Cerebellar nuclear complex (tissue), 1 donor: Measurements from ENCODE around the gene INF2.

Experiments
- DNase-seq, 2 experiments: peaks; one replicate each; lab custom pipeline; 2025; lab: John Stamatoyannopoulos, UW

INF2 gene

DNA sequence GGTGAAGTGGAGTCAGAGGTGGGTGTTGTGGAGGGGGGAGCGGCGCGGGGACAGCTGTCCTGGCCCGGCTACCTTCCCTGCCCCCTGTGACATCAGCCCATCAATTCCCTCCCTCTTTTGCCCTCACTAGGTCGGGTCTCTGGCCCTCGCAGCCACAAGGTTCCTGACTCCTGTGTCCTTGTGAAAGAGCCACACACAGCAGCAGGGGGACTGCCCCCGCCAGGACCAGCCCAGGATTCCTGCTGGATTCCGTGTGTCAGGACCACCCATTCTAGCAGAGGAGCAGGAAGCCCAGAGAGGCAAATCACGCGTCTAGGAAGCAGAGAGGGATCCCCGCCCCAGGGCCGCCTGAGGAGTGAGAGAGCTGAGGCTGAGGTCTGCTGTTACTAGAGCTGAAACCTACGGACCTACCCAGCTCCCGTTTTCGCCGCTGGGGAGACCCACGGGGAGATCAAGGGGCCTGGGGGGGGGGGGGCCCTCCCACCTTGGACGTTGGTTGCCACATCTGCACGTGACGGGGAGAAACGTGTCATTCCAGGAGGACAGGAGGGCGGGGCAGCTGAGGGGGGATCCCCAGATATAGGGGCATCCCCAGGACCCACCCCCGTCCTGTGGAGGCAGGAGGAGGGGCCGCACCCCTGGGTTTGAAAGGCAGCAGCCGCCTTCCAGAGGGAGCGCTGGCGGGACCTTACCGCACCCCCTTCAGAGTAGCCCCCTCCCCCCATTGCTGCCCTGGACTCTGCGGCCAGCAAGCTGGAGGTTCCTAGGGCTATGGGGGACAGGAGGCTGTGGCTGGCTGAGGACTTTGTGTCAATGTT is 12.5 kb upstream of the INF2 start:
- DNase-seq = no peak

DNA sequence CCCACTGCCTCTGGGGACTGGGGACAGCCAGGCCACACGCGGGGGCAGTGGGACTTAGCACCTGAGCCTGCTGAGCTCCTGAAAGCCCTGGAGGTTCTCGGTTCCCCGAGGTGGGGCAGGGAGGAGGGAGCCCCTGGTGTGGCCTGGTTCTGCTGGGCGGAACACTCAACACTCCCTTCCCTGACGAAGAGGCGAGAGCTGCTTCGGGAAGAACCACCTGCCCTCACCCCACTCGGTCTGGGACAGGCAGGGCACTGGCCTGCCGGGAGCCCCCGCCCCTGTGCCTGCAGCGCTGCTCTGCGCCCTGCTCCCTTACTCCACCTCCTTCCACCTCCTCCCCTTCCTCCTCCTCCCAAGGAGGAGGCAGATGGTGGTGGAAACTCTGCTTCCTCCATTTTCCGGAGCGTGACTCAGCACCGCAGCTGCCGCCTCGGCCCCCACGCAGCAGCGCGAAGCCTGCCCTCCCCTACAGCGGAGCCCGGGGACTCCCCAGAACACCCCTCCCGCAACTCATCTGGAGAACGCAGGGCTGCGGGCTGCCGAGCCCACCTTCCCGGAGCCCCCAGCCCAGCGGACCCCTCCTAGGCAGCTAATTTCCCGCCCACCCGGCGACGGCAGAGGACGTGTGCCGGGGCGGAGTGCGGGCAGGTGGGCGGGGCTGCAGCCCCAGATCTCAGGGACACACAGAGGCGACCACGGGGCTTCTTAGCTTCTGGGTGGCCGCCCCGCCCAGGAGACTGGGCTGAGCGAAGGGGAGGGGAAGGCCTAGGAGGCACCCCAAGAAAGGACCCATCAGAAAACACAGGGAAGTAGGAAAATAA is 11.7 kb upstream of the INF2 start:
- DNase-seq = no peak

DNA sequence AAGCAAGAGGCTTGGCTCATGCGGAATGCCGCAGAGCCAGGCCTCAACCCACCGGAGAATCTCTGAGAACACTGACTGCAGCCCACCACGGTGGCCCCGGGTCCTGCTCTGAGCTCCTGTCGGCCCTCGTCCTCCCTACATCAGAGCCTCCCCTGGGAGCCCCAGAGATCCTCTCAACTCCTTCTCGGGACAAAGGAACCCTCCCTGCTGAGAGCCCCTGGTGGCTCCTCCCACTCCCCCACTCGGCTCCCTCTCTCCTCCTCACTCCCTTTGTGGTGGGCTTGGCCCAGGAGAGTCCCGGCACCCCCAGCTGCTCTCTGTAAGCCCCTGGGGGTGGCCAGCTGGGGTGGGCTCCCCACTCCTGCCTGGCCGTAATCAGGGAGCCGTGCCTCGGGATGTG is 11.1 kb upstream of the INF2 start:
- no peak for DNase-seq

DNA sequence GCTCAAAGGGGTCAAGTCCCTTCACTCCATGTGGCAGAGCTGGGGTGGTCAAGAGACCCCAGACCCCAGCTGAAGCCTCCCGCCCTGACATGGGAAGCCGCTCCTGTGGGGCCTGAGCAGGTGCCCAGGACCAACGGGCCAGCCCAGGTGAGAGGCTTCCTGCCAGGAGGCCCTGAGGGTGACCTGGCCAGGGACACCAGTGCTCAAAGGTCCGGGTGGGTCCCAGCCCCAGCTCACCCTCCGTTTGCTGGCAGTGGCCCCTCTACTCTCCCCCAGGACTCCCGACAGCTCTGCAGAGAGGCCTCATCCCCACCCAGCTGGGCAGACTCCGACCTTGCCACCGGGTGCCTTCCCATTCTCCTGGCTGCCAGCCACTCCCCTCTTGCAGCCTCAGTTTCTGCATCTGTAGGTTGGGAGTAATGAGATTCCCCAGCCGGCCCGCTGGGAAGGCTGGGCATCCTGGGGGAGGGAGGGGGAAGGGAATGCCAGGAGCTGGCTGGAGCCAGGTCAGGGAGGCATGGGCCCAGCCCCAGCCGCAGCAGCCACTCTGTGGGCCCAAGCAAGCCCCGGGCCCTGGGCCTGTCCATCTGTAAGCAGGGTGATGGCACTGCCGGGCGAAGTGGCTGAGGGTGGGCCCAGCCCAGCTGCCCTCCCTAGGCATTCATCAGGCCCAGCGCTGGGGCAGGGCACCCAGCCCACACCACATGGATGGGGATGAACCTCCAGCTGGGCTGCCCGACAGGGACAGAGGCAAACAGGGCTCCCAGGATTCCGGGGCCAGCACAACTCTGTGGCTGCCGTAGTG is 10.3 kb upstream of the INF2 start:
- no peak for DNase-seq

DNA sequence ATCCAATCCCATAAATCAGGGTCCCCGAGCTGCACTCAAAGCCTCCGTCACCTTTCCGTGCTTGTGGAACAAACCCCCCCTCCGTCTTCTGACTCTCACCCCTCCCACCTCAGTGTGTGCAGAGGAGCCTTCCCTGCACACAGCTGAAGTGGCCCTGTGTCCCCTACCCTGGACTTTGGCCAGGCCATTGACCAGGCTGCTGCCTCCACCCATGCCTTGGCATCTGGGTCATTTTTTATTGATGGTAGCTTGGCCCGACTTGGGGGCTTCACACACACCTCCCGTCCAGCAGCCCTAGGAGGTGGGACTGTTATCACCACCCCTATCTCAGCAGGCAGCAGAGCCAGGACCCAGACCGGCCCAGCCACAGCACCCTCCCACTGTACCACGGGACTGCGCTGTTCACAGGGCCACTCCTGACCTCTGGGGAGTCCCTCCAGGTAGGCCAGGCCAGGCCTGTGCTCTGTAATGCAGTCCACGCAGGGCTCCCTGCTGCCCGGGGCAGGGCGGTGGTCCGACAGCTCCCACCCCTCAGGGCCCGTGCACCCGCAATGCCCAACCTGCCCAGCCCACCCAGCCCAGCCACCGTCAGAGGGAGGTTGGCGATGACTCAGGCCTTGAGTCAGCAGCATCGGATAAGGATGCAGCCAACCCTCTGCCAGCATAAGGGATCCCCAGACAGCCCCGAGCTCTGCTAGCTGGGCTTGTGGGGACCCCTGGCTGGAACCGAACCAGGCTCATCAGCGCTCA is 9.2 kb upstream of the INF2 start:
- no peak for DNase-seq

DNA sequence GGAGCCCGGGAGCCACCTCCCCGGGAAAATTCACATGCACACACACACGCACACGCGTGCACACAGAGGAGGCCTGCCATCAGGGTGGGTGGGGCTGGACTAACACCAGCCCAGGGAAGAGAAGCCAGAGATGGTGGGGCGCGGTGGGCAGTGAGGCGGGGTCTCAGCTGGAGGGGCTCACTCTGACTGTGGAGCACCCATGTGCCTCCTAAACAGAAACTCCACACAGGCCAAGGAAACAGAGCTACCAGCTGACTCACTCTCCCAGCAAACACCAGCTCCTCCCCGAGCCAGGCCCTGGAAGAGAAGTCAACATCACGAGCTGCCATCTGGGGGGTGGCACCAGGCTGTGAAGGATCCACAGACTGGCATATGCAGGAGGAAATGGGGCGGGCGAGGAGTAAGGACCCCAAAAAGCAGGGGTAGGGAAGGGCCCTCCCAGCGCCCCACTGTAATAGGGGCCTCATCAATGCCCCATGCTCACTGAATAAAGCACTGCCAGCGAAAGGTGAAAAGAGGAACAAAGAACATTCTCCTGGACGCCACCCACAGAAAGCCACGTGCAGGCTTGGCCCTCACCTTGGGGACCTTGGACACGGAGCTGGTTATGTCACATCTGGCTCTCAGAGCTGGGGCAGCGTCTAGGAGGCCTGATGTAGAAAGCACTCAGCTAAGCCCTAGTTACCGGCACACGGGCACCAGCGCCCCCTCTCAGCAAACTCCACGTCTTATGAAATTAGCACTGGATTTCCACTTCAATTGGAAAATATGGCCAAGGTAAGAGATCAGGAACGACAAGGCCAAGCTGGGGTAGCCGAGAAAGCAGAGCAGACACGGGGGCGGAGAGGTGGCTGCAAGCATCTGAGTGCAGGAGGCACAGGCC is 8.4 kb upstream of the INF2 start:
- no peak for DNase-seq

DNA sequence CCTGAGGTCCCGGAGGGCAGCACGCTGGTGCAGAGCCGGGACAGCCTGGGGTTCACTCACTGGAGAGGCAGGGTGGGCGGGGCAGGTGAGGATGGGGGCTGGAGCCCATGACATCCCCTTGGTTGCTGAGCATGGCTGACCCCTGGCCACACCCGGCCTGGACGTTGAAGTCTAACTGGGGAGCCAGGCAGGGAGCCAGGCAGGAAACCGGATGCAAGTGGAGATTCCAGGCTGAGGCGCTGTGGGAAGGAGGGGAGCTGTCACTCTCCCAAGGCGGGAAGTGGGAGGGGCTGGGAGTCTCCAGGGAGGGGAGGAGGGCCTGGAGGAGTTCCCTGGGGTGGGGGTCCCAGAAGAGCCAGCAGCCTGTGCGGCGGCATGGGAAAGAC is 7.7 kb upstream of the INF2 start:
- DNase-seq = no peak

GRCh38 chr14:104682107-104682593 is 7.3 kb upstream of the INF2 start:
- DNase-seq = no peak

- no peak for DNase-seq
These were observed 5.6 kb upstream of the INF2 start for GRCh38 chr14:104683653-104684448.

DNA sequence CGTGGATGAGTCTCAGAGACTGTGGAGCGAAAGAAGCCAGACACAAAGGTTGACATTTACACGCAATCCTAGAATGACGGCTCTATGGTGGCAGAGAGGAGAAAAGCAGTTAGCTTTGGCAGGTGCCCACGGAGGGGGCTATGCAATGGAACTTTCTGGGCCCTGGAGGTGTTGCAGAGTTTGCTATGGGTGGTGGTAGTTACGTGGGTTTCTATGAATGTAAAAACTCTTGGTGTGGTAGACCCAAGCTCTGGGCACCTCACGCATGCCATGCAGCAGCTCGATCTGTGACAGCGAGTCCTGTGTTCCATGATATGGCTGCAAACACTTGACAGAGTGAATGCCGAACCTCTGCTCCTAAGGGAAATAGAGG is 5.0 kb upstream of the INF2 start:
- DNase-seq = no peak

GRCh38 chr14:104685216-104685997 is 4.0 kb upstream of the INF2 start:
- no peak for DNase-seq

- no peak for DNase-seq
These were observed 3.3 kb upstream of the INF2 start for GRCh38 chr14:104685998-104686610.

- no peak for DNase-seq
These were observed 2.5 kb upstream of the INF2 start for GRCh38 chr14:104686624-104687517.

- no peak for DNase-seq
These were observed 1.6 kb upstream of the INF2 start for GRCh38 chr14:104687601-104688504.

DNA sequence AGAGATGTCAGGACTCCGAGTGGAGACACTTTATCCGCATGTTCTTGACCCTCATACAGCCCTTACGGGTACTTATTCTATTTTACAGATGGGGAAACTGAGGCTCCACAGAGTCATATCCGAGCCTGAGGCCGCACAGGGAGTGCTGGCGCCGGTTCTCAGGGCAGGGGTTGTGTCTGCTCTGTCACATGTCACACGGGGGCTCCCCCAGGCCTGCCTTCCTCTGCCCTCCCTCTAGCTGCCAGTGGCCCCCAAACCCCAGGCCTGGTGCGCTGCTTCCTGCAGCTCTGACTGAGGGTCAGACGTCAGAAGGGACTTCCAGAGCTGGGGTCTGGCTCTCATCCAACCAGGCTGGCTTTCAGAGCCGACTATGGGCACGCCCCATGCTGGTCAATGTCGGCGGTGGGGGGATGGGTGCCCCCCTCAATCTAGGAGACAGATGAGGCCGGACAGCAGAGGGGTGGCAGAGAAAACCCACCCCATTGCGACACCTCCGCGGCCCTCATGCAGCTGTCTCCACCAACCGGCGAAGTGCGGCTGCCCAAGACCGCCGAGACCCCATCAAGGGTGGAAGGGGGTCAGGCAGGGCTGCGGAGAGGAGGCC is 811 bp upstream of the INF2 start:
- no peak for DNase-seq
